ENCODE data around the gene SLC4A11.
"Not testable (repeated sequence)": the region's sequence is repeated elsewhere in the genome, so short reads cannot be mapped to it uniquely, and the experiment has no call there.

DNA sequence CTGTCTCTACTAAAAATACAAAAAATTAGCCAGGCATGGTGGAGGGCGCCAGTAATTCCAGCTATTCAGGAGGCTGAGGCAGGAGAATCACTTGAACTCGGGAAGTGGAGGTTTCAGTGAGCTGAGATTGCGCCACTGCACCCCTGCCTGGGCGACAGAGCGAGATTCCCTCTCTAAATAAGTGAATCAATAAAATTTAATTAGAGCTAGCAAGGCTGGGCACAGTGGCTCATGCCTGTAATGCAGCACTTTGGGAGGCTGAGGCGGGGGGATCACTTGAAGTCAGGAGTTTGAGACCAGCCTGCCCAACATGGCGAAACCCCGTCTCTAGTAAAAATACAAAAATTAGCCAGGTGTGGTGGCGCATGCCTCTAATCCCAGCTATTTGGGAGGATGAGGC is 51.1 kb downstream of the SLC4A11 start:
- TF ChIP-seq, protein P1, sequence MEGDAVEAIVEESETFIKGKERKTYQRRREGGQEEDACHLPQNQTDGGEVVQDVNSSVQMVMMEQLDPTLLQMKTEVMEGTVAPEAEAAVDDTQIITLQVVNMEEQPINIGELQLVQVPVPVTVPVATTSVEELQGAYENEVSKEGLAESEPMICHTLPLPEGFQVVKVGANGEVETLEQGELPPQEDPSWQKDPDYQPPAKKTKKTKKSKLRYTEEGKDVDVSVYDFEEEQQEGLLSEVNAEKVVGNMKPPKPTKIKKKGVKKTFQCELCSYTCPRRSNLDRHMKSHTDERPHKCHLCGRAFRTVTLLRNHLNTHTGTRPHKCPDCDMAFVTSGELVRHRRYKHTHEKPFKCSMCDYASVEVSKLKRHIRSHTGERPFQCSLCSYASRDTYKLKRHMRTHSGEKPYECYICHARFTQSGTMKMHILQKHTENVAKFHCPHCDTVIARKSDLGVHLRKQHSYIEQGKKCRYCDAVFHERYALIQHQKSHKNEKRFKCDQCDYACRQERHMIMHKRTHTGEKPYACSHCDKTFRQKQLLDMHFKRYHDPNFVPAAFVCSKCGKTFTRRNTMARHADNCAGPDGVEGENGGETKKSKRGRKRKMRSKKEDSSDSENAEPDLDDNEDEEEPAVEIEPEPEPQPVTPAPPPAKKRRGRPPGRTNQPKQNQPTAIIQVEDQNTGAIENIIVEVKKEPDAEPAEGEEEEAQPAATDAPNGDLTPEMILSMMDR (IDR thresholded peaks at IDR 0.05): not testable (repeated sequence)
- TF ChIP-seq POLR2A (IDR thresholded peaks at IDR 0.05): not testable (repeated sequence)
